GM18909 (cell line): ENCODE measurements around the gene PXT1.

Experiments used
- ATAC-seq: cut with Tn5 transposase; IDR thresholded peaks from one replicate; pipeline ENCODE4 v1.9.1; 2021; ENCODE audit warnings: mild to moderate bottlenecking; ENCODE audit not compliant: unreplicated experiment, poor library complexity

PXT1 gene

DNA sequence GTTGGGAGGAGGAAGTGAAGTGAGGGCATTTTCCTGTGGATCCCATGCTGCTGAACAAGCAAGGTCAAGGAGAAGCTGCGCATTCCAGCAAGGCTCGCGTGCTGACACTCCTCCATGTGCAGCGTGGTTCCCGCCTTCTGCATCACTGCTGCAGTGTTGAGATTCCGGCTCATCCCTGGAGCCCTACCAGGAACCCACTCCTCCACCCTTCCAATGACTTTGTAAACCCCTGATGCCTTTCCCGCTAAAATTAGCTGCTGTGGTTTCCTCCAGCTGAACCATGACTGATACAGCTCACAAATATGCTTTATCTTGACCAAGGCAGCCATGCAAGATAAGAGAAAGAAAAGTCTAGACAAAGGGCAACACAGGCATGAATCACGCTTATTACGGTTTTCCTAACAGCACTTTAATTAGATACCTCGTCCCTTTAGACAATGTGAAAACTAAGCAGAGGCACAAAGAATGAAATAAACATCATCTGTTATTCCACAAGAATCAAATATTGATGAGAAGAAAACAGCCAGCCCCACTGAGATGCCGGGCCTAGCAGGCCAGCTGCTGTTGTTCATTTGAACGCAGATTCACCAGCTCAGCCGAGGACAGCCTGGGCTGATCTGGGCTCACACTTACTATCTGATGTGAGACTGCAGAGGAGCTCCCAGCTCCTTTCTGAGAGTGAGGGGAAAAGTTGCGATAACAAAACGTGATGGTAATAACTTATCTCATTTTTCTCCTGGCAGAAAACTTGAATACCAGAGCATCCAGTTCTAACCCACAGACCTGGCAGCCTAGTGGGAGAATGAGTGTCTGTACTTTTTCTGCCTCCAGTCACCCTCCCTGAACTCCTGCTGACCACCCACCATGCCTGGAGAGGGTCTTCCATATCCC, 91.7 kb downstream of the PXT1 start:
- ATAC-seq = no peak

- no peak for ATAC-seq
Observed at GRCh38 chr6:36350082-36350481, 92.6 kb downstream of the PXT1 start.

DNA sequence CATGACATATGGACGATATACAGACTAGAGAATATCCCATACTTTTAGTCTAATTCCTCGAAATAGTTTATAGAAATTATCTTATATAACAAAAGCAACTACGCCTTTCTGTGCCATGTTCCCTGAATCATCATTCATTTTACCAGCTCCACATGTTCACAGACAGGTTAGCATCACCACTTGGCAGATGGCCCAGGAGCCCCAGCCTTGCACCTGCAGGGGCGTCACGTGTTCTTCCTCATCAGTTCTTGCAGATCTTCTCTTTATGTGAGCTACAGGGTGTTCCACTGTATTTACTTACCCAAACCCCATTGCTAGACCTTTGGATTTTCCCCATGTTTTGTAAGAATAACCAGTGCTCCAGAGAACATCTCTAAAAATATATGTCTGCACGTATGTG, 93.4 kb downstream of the PXT1 start:
- no peak for ATAC-seq

GRCh38 chr6:36347621-36348020, 95.0 kb downstream of the PXT1 start:
- no peak for ATAC-seq

GRCh38 chr6:36346486-36347273, 96.0 kb downstream of the PXT1 start:
- no peak for ATAC-seq

- no peak for ATAC-seq
Observed at GRCh38 chr6:36345681-36346466, 96.8 kb downstream of the PXT1 start.

DNA sequence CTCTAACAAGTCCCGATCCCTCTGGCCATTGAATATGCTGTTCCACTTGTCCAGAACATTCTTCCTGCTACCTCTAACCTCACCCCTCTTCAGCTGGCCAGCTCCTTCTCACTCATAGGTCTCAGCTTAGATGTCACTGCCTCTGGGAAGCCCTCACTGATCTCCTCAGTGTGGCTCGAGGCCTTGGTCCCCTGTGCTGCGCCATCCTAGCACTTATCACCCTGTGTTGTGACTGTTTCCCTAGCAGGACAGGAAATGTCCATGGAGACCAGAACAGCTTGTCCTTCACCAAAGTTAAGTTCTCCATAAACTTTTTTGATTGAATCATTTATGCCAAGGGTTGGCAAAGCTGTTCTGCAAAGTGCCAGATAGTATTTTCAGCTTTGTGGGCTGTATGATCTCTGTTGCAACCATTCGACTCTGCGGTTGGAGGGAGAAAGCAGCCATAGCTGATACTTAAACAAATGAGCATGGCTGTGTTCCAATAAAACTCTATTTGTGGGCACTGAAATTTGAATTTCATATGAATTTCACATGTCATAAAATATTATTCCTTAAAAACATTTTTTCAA, 99.5 kb downstream of the PXT1 start:
- no peak for ATAC-seq

DNA sequence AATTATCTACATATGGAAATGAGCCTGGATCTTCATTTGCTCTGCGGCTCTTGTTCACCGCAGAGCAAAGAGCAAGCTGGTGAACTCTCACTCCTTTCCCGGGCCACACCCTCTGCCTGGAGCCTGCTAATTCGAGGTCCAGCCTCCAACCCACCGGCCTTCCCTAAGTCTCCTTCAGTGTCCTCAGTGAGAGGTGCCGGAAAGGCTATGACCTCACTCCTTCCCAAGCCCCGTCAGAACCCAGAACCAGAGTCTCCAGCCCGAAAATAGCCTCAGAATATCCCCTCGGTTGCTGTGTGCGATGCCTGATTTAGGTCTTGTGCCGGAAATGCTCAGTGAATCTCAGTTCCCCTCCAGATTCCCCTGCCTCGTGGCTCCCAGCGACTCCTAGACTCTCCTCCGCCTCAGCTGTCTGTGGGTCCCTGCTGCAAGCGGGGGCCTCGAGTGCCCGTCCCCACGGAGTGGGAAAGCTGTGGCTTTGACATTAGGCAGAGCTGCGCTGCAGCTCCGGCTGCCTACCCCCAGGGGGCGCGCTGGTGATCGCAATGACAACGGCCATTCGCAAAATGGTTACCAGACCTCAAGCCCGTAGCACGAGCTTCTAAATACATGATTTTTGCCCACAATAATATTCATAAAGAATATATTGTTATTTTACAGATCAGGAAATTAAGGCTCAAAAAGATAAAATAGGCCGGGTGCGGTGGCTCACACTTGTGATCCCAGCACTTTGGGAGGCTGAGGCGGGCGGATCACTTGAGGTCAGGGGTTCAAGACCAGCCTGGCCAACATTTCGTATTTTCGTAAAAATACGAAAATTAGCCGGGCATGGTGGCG, 101.8 kb downstream of the PXT1 start:
- no peak for ATAC-seq
